GM12801 (cell line): Measurements from ENCODE around the gene GABARAPL2.

ENCODE experiments used
- TF ChIP-seq, protein P1 (sequence below): IDR thresholded peaks from one replicate; pipeline ENCODE4 v1.5.1; 2011; ENCODE audit warnings: control low read depth; ENCODE audit not compliant: insufficient read length; ENCODE audit errors: extremely low read depth

The GABARAPL2 gene

DNA sequence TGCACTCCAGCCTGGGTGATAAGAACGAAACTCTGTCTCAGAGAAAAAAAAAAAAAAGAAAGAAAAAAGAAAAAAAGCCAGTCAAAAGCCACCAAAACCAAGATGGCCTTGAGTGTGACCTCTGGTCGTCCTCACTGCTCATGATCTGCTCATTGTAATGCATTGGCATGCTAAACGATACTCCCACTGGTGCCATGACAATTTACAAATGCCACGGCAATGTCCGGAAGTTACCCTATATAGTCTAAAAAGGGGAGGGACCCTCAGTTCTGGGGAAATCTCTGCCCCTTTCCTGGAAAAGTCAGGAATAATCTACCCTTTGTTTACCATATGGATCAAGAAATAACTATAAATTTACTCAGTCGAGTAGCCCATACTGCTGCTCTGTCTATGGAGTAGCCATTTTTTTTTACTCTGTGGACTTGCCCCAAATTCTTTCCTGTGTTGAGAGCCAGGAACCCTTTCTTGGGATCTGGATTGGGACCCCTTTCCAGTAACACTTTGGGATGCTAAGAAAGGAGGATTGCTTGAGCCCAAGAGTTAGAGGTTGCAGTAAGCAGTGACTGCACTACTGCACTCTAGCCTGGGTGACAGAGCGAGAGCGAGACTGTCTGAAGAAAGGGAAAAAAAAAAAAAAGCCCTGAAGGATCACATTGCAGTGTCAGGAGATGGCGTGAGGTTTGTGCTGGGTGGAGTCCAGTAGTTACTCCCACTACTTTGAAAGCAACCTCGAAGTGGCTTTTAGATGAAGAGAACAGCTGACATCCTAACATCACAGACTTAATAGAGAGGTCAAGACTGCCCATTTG is 6.4 kb upstream of the GABARAPL2 start:
- TF ChIP-seq, protein P1, sequence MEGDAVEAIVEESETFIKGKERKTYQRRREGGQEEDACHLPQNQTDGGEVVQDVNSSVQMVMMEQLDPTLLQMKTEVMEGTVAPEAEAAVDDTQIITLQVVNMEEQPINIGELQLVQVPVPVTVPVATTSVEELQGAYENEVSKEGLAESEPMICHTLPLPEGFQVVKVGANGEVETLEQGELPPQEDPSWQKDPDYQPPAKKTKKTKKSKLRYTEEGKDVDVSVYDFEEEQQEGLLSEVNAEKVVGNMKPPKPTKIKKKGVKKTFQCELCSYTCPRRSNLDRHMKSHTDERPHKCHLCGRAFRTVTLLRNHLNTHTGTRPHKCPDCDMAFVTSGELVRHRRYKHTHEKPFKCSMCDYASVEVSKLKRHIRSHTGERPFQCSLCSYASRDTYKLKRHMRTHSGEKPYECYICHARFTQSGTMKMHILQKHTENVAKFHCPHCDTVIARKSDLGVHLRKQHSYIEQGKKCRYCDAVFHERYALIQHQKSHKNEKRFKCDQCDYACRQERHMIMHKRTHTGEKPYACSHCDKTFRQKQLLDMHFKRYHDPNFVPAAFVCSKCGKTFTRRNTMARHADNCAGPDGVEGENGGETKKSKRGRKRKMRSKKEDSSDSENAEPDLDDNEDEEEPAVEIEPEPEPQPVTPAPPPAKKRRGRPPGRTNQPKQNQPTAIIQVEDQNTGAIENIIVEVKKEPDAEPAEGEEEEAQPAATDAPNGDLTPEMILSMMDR: no peak

DNA sequence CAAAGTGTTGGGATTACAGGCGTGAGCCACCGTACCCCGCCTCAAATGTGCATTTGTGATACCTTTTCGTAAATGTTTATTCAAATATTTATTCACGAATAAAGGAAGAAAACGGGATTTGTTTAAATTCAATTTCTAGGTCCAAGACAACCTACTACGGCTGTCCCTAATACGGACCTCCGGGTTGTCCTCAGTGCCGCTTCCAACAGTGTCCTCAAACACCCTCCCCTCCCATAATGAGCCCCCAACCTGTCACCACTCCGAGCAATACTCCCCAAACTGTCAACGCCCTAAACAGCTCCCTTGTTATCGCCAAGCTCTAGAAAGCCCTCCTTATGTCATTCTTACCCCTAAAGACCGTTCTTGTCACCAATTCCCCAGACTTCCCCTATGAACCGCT is 539 bp upstream of the GABARAPL2 start:
- TF ChIP-seq, protein P1: no peak

DNA sequence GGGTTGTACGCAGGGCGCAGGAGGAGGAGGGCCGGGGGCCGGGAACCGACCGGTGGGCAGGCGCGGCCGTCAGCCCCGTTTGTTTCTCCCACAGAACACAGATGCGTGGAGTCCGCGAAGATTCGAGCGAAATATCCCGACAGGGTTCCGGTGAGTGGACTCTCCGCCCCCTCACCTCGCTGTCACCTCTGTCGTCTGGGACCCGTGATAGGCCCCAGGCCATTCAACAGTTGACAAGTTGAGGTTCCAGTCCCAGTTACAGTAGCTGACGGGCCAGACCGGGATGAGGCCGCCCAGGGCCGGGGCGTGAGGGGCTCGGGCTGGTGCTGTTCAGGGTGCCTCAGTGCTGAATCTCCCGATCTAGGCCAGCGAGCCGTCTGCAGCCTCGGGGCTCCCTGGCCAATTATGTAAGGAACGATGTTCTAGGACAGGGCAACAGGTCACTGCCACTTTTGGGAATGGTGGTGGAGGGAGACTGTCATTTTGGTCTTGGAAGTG is 628 bp downstream of the GABARAPL2 start:
- TF ChIP-seq, protein P1: no peak

DNA sequence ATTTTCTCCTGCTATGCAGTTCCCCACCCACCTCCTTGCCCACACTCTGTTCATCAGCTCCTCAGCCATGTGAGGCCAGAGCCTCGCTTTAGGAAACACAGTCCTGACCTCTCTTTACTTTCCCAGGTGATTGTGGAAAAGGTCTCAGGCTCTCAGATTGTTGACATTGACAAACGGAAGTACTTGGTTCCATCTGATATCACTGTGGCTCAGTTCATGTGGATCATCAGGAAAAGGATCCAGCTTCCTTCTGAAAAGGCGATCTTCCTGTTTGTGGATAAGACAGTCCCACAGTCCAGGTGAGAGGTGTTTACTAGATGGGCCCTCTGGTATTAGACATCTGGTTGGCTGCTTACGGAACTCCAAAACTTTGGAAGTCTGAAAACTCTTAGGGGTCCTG is 1.7 kb downstream of the GABARAPL2 start:
- TF ChIP-seq, protein P1: no peak

DNA sequence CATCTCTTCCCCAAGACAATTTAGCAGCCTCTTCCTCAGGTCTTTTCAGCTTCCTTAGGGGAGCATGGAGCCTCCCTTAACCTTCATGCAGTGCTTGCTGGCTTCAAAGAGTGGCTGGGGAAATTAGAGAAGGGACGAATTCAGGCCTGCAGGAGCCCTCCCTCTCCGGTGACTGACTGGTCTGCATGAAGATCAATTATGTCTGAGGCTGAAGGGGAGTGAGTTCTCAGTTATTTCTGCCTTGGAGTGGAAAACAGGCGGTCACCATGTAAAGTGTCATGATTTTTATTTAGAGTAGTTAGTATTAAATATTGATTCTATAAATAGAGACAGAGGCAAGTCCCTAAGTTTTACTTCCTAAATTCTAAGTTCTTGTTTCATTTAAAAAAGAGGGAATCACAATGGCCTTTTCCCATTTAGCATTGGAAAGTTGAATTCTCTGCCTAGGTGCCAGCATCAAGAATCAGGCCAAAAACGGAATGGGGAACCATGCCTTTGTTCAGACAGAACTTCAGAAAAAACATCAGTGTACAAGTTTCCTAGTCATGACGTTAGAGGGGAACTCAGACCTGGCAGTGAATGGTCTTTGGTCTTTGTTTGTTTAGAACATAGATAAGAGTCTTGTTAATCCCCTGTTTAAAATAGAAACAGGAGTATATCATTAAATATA is 4.4 kb downstream of the GABARAPL2 start:
- TF ChIP-seq, protein P1: no peak

DNA sequence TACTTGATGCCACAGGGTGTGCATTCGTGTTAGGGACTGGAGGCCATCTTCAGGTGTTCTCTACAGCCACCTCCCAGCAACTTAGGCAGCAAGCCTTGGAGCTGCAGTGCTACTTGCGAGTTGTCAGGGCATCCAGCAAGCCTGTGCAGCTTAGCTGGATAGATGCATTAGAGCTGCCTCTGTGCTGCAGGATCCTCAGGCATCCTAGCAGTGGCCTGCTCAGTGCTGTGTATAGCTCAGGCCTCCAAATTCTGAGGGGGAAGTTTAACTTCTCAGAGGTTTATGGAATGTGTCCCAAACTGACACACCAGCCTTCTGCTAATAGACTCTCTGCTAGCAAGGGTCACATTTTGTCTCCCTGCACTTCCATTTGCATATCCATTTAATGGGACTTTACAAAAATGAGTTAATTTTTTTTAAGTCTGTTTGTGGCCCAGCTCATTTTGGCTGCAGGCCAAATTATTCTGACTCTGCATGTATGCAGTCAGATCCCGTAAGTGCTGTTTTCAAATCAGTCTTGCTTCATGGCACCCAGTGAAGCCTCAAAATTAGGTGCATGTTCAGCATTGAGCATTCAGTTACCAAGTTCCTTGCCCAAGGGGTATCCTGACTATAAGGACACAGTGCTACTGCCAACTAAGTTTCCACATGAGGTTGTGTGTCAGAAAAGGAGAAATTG is 6.8 kb downstream of the GABARAPL2 start:
- TF ChIP-seq, protein P1: no peak

DNA sequence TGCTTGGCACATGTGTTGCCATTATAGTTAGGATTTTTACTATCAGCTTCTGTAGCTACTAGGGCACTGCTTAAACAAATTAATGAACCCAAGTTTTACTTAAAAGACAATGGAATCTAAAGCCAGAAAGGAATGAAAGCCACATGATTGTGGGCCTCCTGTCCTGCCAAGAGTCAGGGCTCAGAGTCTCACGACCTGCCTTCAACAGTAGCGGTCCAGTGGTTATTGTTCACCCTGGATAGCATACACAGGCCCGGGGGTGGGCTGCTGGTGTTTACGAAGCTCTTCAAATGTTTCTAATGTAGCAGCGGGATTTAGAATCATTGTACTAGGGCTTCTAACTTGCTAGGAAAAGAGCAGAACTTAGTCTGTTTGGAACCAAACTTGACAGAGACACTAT is 7.8 kb downstream of the GABARAPL2 start:
- TF ChIP-seq, protein P1: no peak
